Activated naive CD4-positive, alpha-beta T cell treated with anti-CD3 and anti-CD28 coated beads for 36 hours (primary cell): ENCODE measurements around the gene NKD1. TPM values are rescaled to one million over a fixed set of nuclear protein-coding genes. Genes with fewer than 3 reads are reported as not detected.

Experiments used
- CTCF ChIA-PET: fragments of 350-600 bp; sonication (Branson Sonifier 250); formaldehyde crosslinking; loops from one replicate; lab custom pipeline; 2021; ENCODE audit warnings: antibody characterized with exemption; lab: Charles Lee
- DNase-seq: peaks from one replicate; pipeline ENCODE4 v3.0.0-alpha.2; 2020
- H3K27ac Mint-ChIP-seq: one replicate; pipeline ENCODE4 v1.8.0; 2021; ENCODE audit warnings: mild to moderate bottlenecking, mixed read lengths
- H3K27me3 Mint-ChIP-seq: one replicate; pipeline ENCODE4 v1.8.0; 2021; ENCODE audit warnings: low read depth, mixed read lengths
- H3K36me3 Mint-ChIP-seq: one replicate; pipeline ENCODE4 v1.8.0; 2021; ENCODE audit warnings: low read depth, mixed read lengths
- H3K4me1 Mint-ChIP-seq: one replicate; pipeline ENCODE4 v1.8.0; 2021; ENCODE audit warnings: low read depth, mixed read lengths
- H3K4me3 Mint-ChIP-seq: one replicate; pipeline ENCODE4 v1.8.0; 2021; ENCODE audit warnings: mild to moderate bottlenecking, moderate library complexity, mixed read lengths
- H3K9me3 Mint-ChIP-seq: one replicate; pipeline ENCODE4 v1.8.0; 2021; ENCODE audit warnings: mixed read lengths
- intact Hi-C: fragments of 100-400 bp; cut with micrococcal nuclease; formaldehyde crosslinking; loops from one replicate; pipeline ENCODE4 v1.15.1; 2023
- total RNA-seq, 2 experiments: library from RNA; stranded (reverse); gene quantifications; one replicate each; pipeline ENCODE4 v1.2.3, GENCODE V29; 2021

Gene NKD1
- total RNA-seq, 2 experiments from 2014 or later = 2.6 to 3.2 TPM

DNA sequence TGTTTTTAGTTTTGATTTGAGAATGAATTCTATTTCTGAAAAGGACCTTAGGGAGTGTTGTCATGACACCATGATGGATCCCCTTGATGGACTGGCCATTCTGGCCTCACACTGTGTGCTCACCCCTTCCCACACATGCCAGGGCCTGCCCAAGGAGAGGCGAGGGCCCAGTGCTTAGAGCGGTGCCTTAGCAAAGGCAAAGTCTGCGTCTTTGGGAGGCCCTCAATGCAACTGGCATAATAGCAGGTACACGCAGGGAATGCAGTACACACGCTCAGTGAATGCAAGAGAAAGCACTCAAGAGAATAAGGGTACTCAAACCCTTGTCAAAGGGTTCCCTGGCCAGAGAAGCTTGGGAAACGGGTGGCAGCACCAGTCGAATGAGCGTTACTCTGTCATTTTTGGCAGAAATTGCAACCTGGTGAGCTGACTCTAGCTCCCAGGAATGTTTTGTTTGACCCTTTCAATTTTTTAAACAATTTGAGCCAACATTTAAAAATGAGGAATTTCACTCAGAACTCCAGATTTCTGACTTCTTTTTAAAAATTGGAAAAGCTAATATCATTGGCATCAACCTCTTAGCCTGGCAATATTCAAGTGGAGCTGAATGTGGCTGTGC lies 32.1 kb downstream of the NKD1 start:
- Mint-ChIP-seq H3K4me1 (peaks cover 13% of the 10 kb centered on the region), H3K4me3 (no peak overlapping the region), H3K9me3 (peaks cover 3% of the 10 kb centered on the region), H3K27ac (no peak overlapping the region), H3K36me3 (peaks cover 3% of the 10 kb centered on the region), H3K27me3 (no peaks in the 10 kb centered on the region)
- no peak for DNase-seq
- intact Hi-C loops = no loop called here
- CTCF ChIA-PET = no interaction called here

DNA sequence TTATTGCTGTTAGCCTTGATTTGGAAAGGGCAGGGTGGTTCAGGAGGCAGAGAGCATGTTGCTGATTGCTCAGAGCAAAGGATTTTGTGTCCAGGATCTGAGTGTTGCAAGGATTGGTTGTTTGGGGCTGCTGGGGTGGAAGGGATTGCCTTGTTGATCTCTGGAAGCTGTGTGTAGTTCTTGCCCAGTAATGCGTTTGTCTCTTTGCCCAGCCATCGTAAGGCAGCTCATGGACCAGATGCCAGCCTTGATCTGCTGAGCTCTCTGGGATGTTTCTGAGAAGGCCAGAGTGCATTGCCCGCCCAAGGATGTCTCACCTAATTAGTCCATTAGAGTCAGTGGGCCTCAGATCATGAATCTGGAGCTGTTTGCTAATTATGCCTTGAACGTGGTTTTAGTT lies 33.6 kb downstream of the NKD1 start:
- peaks cover 3% of the 10 kb centered on the region for H3K9me3 Mint-ChIP-seq
- intact Hi-C loops = no loop called here
- H3K27me3 Mint-ChIP-seq = no peaks in the 10 kb centered on the region
- peaks cover 3% of the 10 kb centered on the region for H3K36me3 Mint-ChIP-seq
- H3K27ac Mint-ChIP-seq = no peak overlapping the region
- H3K4me1 Mint-ChIP-seq = peaks cover 16% of the 10 kb centered on the region
- H3K4me3 Mint-ChIP-seq = no peak overlapping the region
- CTCF ChIA-PET = interaction anchor here (1.0 kb wide), 1 partner anchor 84 kb away, joined by 3 read pairs; no protein-coding TSS in a partner anchor
- DNase-seq = no peak

DNA sequence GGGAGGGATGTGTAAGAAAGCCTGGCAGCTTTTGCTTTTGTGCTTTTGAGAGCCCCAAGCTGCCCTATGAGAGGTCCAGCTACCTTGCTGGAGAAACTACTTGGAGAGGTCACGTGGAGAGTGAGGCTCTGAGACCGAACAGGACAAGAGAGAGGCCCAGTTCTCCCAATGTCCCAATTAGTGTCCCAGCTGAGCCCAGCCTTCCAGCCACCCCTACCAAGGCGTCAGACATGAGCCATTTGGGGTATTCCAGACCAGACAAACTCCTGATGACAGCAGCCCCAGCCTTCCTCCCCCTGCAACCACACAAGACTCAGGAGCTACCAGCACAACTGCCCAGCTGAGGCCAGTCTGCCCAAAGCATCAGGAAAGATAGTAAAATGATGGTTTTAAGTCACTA lies 35.0 kb downstream of the NKD1 start:
- H3K27me3 Mint-ChIP-seq = no peaks in the 10 kb centered on the region
- intact Hi-C loops = no loop called here
- CTCF ChIA-PET = no interaction called here
- H3K9me3 Mint-ChIP-seq = peaks cover 3% of the 10 kb centered on the region
- H3K27ac Mint-ChIP-seq = no peak overlapping the region
- peaks cover 3% of the 10 kb centered on the region for H3K36me3 Mint-ChIP-seq
- H3K4me1 Mint-ChIP-seq = peaks cover 16% of the 10 kb centered on the region
- no peak overlapping the region for H3K4me3 Mint-ChIP-seq
- DNase-seq = no peak

DNA sequence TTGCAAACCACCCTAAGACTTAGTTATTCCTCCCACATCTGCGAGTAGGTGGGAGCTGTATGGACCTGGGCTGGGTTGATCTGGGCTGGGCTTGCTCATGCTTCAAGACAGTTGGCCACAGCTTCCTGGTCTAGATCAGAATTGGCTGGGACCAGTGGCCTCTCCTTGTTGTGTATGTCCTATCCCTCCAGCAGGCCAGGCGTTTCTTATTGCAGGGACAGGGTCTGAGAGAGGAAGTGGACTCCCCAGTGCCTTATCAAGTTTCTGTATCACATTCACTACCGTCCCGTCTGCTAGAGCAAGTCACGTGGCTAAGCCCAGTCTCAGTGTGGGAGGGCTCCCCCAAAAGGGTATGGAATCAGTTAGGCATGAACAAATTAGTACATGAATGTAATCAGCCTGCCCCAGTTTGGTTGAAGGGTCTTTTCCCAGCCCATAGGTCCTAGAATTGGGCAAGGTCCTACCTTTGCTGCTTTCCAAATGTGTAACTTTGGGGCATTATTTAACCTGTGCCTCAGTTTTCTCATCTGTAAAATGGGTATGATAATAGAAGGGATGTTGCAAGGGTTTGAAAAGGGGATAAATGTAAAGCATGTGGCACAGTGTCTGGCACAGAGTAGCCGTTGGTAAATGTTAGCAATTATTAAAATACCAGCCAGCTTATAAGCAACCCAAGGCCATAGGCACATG lies 36.0 kb downstream of the NKD1 start:
- Mint-ChIP-seq H3K36me3 (peaks cover 3% of the 10 kb centered on the region), H3K27ac (no peak overlapping the region), H3K4me3 (no peak overlapping the region), H3K27me3 (no peaks in the 10 kb centered on the region), H3K4me1 (peaks cover 24% of the 10 kb centered on the region), H3K9me3 (peaks cover 3% of the 10 kb centered on the region)
- DNase-seq = peak; percentile 26
- intact Hi-C loops = no loop called here
- CTCF ChIA-PET = interaction anchor here (1.0 kb wide), 1 partner anchor 43 kb away, joined by 3 read pairs; no protein-coding TSS in a partner anchor

DNA sequence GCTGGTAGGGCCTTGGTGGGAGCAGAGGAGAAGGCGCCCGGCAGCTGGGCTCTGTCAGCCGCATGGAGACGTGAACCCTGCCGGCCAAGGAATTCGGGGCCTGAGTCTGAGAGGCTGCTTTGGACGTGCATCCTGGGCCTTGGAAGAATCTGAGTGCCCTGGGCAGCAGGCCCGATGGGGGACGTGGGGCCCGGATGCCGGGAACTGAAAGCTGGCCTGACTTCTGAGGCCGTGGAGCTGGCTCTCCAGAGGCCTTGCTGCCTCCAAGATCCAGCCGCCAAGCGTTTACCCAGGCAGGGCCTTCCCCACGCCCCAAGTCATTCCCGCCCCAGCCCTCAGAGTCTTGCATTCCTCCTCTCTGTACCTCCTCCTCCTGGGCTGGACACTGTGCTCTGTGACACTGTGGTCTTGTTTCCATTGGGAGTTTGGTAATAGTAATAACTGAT lies 37.2 kb downstream of the NKD1 start:
- no peak overlapping the region for H3K4me3 Mint-ChIP-seq
- H3K36me3 Mint-ChIP-seq = no peaks in the 10 kb centered on the region
- intact Hi-C loops = loop anchor here (5.0 kb wide), 1 partner anchor 197 kb away; no protein-coding TSS in a partner anchor
- no peak overlapping the region for H3K27ac Mint-ChIP-seq
- CTCF ChIA-PET = interaction anchor here (1.0 to 1.1 kb wide), 2 partner anchors 11 to 42 kb away, joined by 3 read pairs; no protein-coding TSS in a partner anchor
- no peaks in the 10 kb centered on the region for H3K9me3 Mint-ChIP-seq
- no peaks in the 10 kb centered on the region for H3K27me3 Mint-ChIP-seq
- no peak for DNase-seq
- H3K4me1 Mint-ChIP-seq = peaks cover 34% of the 10 kb centered on the region

DNA sequence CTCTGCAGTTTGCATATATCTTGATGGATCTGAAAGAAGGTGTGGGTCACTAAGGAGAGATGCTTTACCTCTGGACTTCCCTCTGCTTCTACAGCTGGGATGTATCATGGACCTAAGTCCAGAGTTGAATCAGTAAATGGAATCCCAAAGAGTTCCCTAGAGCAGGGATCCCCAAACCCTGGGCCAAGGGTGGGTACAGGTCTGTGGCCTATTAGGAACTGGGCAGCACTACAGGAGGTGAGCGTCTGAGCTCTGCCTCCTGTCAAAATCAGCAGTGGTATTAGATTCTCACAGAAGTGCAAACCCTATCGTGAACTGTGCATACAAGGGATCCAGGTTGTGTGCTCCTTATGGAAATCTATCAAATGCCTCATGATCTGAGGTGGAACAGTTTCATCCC lies 39.3 kb downstream of the NKD1 start:
- H3K4me1 Mint-ChIP-seq = peaks cover 45% of the 10 kb centered on the region
- CTCF ChIA-PET = no interaction called here
- H3K36me3 Mint-ChIP-seq = no peaks in the 10 kb centered on the region
- intact Hi-C loops = loop anchor here (5.0 kb wide), 1 partner anchor 195 kb away; no protein-coding TSS in a partner anchor
- no peaks in the 10 kb centered on the region for H3K9me3 Mint-ChIP-seq
- no peaks in the 10 kb centered on the region for H3K27me3 Mint-ChIP-seq
- H3K27ac Mint-ChIP-seq = no peak overlapping the region
- no peak for DNase-seq
- no peak overlapping the region for H3K4me3 Mint-ChIP-seq

DNA sequence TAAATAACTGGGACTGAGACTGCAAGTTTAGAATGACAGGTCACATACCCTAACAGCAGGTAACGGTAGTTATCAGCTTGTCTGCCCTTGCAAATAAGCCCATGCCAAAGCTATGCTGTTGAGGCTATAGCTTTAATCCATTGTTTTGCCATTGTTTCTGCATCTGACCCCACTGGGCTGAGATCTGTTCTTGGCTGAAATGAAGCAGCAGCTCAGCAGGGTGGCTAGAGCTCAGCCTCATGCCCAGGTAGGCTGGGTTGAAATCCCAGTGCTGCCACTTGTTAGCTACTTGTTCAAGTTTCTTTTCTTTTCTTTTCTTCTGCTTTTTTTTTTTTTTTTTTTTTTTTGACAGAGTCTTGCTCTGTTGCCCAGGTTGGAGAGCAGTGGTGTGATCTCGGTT lies 40.1 kb downstream of the NKD1 start:
- no peak for DNase-seq
- CTCF ChIA-PET = interaction anchor here (1.2 kb wide), 1 partner anchor 82 kb away, joined by 3 read pairs; no protein-coding TSS in a partner anchor
- H3K4me1 Mint-ChIP-seq = peaks cover 44% of the 10 kb centered on the region
- peak overlapping the region; percentile 84 for H3K27ac Mint-ChIP-seq
- H3K27me3 Mint-ChIP-seq = no peaks in the 10 kb centered on the region
- no peaks in the 10 kb centered on the region for H3K36me3 Mint-ChIP-seq
- intact Hi-C loops = loop anchor here (2.0 to 5.0 kb wide), 4 partner anchors 39 to 219 kb away; partner anchors contain the start of gene NKD1
- H3K9me3 Mint-ChIP-seq = no peaks in the 10 kb centered on the region
- H3K4me3 Mint-ChIP-seq = no peak overlapping the region

DNA sequence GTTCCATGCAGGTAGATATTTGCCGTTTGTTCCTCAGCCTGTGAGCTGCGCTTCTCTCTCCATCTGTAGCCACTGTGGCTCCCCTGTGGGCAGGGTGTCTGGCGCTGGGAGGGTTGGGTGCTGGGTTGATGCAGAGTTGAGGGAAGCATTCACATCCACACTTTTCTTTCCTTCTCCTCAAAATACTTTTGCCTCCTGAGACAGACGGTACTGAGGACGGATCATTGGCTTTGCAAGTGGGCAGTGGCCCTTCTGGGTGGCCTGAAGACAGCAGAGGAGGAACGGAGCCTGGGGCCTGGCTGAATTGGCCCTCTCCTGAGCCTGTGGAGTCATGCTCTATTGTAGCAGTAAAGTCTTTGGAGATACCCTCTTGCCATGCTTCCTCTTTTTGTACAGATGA lies 43.0 kb downstream of the NKD1 start:
- no peaks in the 10 kb centered on the region for H3K27me3 Mint-ChIP-seq
- no peak overlapping the region for H3K27ac Mint-ChIP-seq
- H3K4me1 Mint-ChIP-seq = peaks cover 29% of the 10 kb centered on the region
- H3K9me3 Mint-ChIP-seq = no peaks in the 10 kb centered on the region
- no peaks in the 10 kb centered on the region for H3K36me3 Mint-ChIP-seq
- H3K4me3 Mint-ChIP-seq = no peak overlapping the region
- DNase-seq = no peak
- CTCF ChIA-PET = interaction anchor here (1.1 to 1.5 kb wide), 2 partner anchors 78 to 215 kb away, joined by 3 to 4 read pairs; no protein-coding TSS in a partner anchor
- intact Hi-C loops = no loop called here

DNA sequence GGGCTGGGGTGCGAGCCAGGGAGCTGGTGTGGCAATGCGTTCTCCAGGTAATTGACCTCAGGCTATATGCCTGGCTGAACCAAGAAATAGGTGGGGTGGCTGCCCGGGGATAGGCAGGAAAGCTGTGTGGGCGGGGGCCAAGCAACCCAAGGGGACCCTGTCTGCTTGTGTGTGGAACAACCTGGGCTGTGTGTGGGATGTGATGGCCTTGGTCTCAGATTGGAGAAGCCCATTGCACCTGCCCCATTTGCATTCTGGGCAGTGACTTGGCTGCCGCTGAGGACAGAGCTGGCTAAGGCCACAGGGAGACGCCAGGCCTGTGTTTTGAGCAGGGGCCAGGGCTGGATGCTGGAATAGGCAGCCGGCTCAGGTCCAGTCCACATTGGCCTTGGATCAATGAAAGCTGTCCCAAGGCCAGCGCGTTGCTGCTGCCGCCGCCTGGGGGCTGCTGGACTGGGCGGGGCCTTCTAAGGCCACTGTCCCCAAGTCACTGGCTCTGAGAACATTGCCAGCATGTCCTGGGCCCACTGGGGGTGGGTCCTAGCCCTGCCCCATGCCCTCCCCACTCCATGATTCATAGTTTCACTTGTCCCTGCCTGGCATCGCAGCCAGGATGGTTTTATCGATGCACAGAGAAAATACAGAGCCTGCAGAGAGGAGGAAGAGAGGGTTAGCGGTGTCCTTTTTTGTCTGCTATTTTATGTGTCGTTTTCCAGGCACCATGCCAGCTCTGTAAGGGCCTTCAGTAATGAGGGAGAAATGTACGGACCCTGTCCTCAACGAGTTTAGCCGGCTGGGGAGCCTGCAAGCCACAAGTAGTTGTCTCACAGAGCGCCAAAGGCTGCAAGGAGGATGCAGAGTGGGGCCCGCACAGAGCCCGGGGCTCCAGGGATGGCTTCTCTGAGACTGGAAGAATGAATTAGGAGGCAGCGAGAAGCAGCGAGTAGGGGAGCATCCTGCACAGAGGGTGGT lies 43.9 kb downstream of the NKD1 start:
- intact Hi-C loops = no loop called here
- Mint-ChIP-seq H3K4me3 (no peak overlapping the region), H3K9me3 (no peaks in the 10 kb centered on the region), H3K27me3 (no peaks in the 10 kb centered on the region), H3K27ac (no peak overlapping the region), H3K4me1 (peaks cover 29% of the 10 kb centered on the region), H3K36me3 (no peaks in the 10 kb centered on the region)
- no peak for DNase-seq
- CTCF ChIA-PET = interaction anchor here (1.1 to 1.5 kb wide), 2 partner anchors 77 to 214 kb away, joined by 3 to 4 read pairs; no protein-coding TSS in a partner anchor

DNA sequence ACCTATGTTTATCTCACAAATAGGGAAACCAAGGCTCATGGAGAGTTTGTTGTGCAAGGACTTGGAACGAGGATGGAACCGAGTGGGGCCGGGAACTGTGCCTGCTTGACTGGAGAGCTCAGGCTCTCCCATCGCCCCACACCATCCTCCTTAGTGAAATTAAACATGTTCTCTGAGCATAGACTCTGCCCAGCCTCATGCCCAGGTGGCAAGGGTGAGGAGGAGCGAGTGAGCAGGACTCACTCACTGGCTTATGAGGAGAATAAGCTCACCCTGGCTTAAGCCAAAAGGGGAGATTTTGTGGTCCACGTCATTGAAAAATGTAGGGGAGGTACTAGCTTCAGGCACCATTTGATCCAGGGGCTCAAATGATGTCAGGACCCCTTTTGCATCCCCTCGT lies 44.8 kb downstream of the NKD1 start:
- H3K36me3 Mint-ChIP-seq = no peaks in the 10 kb centered on the region
- no peak overlapping the region for H3K4me3 Mint-ChIP-seq
- intact Hi-C loops = no loop called here
- H3K4me1 Mint-ChIP-seq = peaks cover 29% of the 10 kb centered on the region
- no peaks in the 10 kb centered on the region for H3K27me3 Mint-ChIP-seq
- DNase-seq = no peak
- H3K9me3 Mint-ChIP-seq = no peaks in the 10 kb centered on the region
- CTCF ChIA-PET = interaction anchor here (0.9 kb wide), 1 partner anchor 10 kb away, joined by 3 read pairs; no protein-coding TSS in a partner anchor
- H3K27ac Mint-ChIP-seq = no peak overlapping the region

DNA sequence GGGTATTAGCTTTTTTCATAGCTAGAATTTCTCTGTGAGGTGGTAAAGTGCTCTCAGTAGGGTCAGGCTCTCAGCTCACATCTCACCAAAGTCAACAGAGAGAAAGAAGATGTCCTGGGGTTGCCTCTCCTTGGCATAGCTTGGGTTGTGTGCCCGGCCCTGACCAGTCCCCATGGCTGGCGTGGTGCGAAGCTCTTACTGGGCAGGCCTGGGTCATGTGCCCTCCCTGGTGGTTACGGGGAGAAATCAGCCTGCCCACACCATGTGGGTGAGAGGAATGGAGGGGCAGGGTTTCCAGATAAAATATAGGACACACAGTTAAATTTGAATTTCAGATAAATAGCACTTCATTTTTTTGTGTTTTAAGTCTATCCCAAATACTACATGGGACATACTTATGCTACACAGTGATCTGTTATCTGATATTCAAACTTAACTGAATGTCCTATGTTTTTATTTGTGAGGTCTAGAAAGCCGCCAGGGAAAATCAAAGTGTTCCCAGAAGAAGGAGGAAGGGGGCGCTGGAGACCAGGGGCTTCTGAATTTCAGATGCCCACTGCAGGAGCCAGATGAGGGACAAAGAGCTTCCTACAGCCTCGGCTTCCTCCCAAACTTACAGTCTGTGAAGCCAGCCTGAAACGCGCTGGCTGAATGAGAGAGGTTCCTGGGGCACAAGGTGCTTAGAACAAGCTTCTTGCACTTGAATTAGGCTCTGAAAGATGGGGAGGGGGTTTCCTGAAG lies 45.4 kb downstream of the NKD1 start:
- CTCF ChIA-PET = interaction anchor here (0.9 kb wide), 2 partner anchors 10 to 153 kb away, joined by 3 read pairs; no protein-coding TSS in a partner anchor
- Mint-ChIP-seq H3K4me3 (no peak overlapping the region), H3K9me3 (no peaks in the 10 kb centered on the region), H3K36me3 (no peaks in the 10 kb centered on the region), H3K27me3 (no peaks in the 10 kb centered on the region), H3K4me1 (peaks cover 28% of the 10 kb centered on the region), H3K27ac (no peak overlapping the region)
- intact Hi-C loops = no loop called here
- no peak for DNase-seq
